Measurements from ENCODE around the gene OR2T5.
"Not testable (repeated sequence)": the region's sequence is repeated elsewhere in the genome, so short reads cannot be mapped to it uniquely, and the experiment has no call there.

GRCh38 chr1:248472111-248472510 lies 16.3 kb upstream of the OR2T5 start:
- TF ChIP-seq, protein P1, sequence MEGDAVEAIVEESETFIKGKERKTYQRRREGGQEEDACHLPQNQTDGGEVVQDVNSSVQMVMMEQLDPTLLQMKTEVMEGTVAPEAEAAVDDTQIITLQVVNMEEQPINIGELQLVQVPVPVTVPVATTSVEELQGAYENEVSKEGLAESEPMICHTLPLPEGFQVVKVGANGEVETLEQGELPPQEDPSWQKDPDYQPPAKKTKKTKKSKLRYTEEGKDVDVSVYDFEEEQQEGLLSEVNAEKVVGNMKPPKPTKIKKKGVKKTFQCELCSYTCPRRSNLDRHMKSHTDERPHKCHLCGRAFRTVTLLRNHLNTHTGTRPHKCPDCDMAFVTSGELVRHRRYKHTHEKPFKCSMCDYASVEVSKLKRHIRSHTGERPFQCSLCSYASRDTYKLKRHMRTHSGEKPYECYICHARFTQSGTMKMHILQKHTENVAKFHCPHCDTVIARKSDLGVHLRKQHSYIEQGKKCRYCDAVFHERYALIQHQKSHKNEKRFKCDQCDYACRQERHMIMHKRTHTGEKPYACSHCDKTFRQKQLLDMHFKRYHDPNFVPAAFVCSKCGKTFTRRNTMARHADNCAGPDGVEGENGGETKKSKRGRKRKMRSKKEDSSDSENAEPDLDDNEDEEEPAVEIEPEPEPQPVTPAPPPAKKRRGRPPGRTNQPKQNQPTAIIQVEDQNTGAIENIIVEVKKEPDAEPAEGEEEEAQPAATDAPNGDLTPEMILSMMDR (IDR thresholded peaks at IDR 0.05), result not testable (repeated sequence)
- TF ChIP-seq EZH2 (IDR thresholded peaks at IDR 0.05; ENCODE audit: borderline replicate concordance, insufficient read depth, low read depth, low read length, poor library complexity, severe bottlenecking), result not testable (repeated sequence)
